Thyroid gland (tissue), 4 donors: ENCODE measurements around the gene CLEC4G. TPM values are rescaled to one million over a fixed set of nuclear protein-coding genes. Genes with fewer than 3 reads are reported as not detected.

Source experiments
- DNase-seq, 2 donors: peaks; one replicate each; pipeline ENCODE4 v3.0.0-alpha.2; 2019
- H3K27ac ChIP-seq, 3 donors: fragments of 200-600 bp; sonication (generic); 1 replicate in 2 of 3; 2 replicates in 1 of 3; pipeline ENCODE4 v1.5.1; 2016 to 2019; ENCODE audit warnings: mild to moderate bottlenecking in 1 of 3, moderate library complexity in 1 of 3
- H3K27me3 ChIP-seq: fragments of 200-600 bp; sonication (generic); one replicate; pipeline ENCODE4 v1.5.1; 2019
- H3K36me3 ChIP-seq, 2 donors: fragments of 200-600 bp; sonication (generic); one replicate each; pipeline ENCODE4 v1.5.1; 2016 to 2019
- H3K4me1 ChIP-seq, 2 donors: fragments of 200-600 bp; sonication (generic); one replicate each; pipeline ENCODE4 v1.5.1; 2017 to 2019
- H3K4me3 ChIP-seq, 3 donors: fragments of 200-600 bp; sonication (generic); replicated peaks in 1 of 3; 1 replicate in 2 of 3; 2 replicates in 1 of 3; pipeline ENCODE4 v1.5.1; 2016; ENCODE audit warnings: mild to moderate bottlenecking in 1 of 3
- H3K9me3 ChIP-seq: fragments of 200-600 bp; sonication (generic); one replicate; pipeline ENCODE4 v1.5.1; 2017
- POLR2A ChIP-seq, 2 donors: fragments of 450-650 bp; IDR thresholded peaks; one replicate each; pipeline ENCODE4 v1.6.1; 2017; ENCODE audit warnings: antibody characterized with exemption in 2 of 2, mild to moderate bottlenecking in 2 of 2, moderate library complexity in 1 of 2
- WGBS, 2 donors: methylation state at CpG; one replicate each; pipeline ENCODE4 v1.1.5; 2017; 5-methylcytosine and 5-hydroxymethylcytosine counted together
- intact Hi-C: fragments of 100-400 bp; cut with DNase I; formaldehyde crosslinking; loops from one replicate; pipeline ENCODE4 v1.15.1; 2023
- total RNA-seq, 4 donors: library from RNA; depleted of rRNA; stranded (reverse); fragments of >200 nt; gene quantifications; one replicate each; pipeline ENCODE4 v1.2.3, GENCODE V29; 2016
- TF ChIP-seq, protein P1 (sequence below), 6 experiments: fragments of 200-600 bp in 3 of 6; fragments of 450-650 bp in 3 of 6; sonication (generic) in 3 of 6; IDR thresholded peaks; one replicate each; pipeline ENCODE4 v1.5.1; 2016 to 2019; ENCODE audit warnings: antibody characterized with exemption in 6 of 6, mild to moderate bottlenecking in 2 of 6, inconsistent platforms in 1 of 6, moderate library complexity in 1 of 6

CLEC4G gene
- total RNA-seq, 4 donors from 2014 or later, result 0.22 to 2.0 (median 0.81) TPM

DNA sequence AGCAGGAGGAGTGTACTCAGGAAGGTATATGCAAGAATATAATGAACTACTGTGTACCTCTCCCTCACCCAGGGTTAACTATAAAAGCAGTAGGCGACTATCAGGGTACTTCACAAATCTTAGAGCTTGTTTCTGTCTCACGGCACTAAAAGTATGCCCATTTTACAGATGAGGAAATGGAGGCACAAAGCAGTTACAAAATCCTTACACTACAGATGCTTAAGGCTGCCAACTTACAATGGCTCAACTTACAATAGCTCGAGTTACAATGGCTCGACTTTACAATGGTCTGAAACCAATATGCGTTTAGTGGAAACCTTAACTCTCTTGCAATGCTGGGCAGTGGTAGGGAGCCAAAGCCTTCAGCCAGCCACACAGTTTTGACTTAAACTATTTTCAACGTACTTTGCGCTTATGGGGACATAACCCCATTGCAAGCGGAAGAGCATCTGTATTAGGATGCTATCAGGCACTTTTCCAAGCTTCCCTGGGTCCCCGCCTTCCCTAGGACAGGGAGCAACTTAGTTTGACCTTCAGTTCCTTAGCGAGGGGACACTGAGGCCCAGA is 34.1 kb downstream of the CLEC4G start:
- no peak for DNase-seq
- intact Hi-C loops, result no loop called here
- H3K9me3 ChIP-seq, result no peaks in the 10 kb centered on the region
- H3K27ac ChIP-seq, result no peak overlapping the region
- no peak overlapping the region for H3K4me3 ChIP-seq
- 80 to 83% methylated on average over 10 of the region's 10 CpGs for WGBS, 2 donors
- TF ChIP-seq POLR2A (IDR thresholded peaks at IDR 0.05), result no peak
- TF ChIP-seq, protein P1, sequence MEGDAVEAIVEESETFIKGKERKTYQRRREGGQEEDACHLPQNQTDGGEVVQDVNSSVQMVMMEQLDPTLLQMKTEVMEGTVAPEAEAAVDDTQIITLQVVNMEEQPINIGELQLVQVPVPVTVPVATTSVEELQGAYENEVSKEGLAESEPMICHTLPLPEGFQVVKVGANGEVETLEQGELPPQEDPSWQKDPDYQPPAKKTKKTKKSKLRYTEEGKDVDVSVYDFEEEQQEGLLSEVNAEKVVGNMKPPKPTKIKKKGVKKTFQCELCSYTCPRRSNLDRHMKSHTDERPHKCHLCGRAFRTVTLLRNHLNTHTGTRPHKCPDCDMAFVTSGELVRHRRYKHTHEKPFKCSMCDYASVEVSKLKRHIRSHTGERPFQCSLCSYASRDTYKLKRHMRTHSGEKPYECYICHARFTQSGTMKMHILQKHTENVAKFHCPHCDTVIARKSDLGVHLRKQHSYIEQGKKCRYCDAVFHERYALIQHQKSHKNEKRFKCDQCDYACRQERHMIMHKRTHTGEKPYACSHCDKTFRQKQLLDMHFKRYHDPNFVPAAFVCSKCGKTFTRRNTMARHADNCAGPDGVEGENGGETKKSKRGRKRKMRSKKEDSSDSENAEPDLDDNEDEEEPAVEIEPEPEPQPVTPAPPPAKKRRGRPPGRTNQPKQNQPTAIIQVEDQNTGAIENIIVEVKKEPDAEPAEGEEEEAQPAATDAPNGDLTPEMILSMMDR (IDR thresholded peaks at IDR 0.05), result no peak
- no peaks in the 10 kb centered on the region for H3K4me1 ChIP-seq
- H3K36me3 ChIP-seq, result no peaks in the 10 kb centered on the region
- no peaks in the 10 kb centered on the region for H3K27me3 ChIP-seq

DNA sequence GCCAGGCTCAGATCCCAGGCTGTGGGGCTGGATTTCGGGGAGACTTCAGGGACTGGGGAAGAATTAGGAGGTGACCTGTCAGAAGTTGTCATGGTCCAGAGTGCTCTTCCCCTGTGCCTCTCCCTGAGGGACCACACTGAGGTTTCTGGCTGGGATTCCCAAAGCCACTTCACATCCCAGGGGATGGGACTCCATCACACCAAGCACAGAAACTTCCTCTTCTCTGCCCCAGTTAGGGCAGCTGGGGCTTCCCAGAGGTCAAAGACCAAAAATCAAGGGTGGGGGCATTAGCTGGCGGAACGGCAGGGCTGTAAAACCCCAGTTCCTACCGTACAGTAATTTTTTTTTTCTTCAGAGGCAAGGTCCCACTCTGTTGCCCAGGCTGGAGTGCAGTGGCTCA is 37.4 kb downstream of the CLEC4G start:
- WGBS, 2 donors, result 64 to 74% methylated on average over 4 of the region's 4 CpGs
- Histone ChIP-seq H3K9me3 (no peaks in the 10 kb centered on the region), H3K4me1 (no peaks in the 10 kb centered on the region), H3K27me3 (no peaks in the 10 kb centered on the region), H3K27ac (no peak overlapping the region), H3K36me3 (no peaks in the 10 kb centered on the region), H3K4me3 (no peak overlapping the region)
- intact Hi-C loops, result no loop called here
- TF ChIP-seq POLR2A (IDR thresholded peaks at IDR 0.05), result no peak
- TF ChIP-seq, protein P1 (IDR thresholded peaks at IDR 0.05), result no peak
- DNase-seq, result no peak

DNA sequence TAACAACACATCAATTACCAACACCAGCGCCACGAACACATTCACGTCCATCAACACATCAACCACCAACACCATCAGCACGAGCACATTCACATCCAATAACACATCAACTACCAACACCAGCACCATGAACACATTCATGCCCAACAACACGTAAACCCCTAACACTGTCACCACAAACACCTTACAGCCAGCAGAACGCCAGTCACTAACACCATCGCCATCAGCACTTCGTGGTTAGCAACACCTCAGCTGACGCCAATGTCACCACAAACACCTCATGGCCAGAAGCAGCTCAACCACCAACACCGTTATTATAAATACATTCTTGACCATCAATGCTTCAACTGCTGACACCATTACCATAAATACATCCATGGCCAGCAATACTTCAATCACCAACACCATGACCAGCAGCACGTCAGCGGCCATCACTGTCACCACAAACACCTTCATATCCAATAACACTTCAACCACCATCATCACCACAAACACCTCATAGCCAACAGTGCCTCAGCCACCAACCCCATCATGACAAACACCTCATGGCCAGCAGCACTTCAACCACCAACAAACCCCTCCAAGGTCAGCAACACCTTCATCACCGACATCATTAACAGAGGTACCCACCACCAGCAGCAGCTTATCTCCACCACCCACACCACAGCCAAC is 39.4 kb downstream of the CLEC4G start:
- Histone ChIP-seq H3K27ac (no peak overlapping the region), H3K4me3 (no peak overlapping the region), H3K36me3 (no peaks in the 10 kb centered on the region), H3K4me1 (no peaks in the 10 kb centered on the region), H3K27me3 (no peaks in the 10 kb centered on the region), H3K9me3 (no peaks in the 10 kb centered on the region)
- DNase-seq, result no peak
- 70 to 92% methylated on average over 13 of the region's 13 CpGs for WGBS, 2 donors
- intact Hi-C loops, result no loop called here
- TF ChIP-seq POLR2A (IDR thresholded peaks at IDR 0.05), result no peak
- TF ChIP-seq, protein P1 (IDR thresholded peaks at IDR 0.05), result no peak

DNA sequence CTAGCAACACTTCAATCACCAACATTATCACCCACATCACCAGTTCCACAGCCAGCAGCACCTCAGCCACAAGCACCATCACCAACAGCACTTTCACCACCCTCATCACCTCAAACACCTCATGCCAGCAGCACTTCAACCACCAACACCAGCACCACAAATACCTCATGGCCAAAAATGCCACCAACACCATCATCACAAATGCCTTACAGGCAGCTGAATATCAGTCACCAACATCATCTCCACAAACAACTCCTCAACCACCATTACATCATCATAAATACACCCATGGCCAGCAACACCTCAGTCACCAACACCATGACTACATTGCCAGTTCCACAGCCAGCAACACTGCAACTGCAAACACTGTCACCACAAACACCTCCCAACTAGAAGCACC is 40.4 kb downstream of the CLEC4G start:
- intact Hi-C loops, result no loop called here
- no peak for DNase-seq
- no peak overlapping the region for H3K27ac ChIP-seq
- H3K36me3 ChIP-seq, result no peaks in the 10 kb centered on the region
- TF ChIP-seq POLR2A (IDR thresholded peaks at IDR 0.05), result no peak
- TF ChIP-seq, protein P1 (IDR thresholded peaks at IDR 0.05), result no peak
- H3K4me1 ChIP-seq, result no peaks in the 10 kb centered on the region
- H3K27me3 ChIP-seq, result no peaks in the 10 kb centered on the region
- no peaks in the 10 kb centered on the region for H3K9me3 ChIP-seq
- no peak overlapping the region for H3K4me3 ChIP-seq

DNA sequence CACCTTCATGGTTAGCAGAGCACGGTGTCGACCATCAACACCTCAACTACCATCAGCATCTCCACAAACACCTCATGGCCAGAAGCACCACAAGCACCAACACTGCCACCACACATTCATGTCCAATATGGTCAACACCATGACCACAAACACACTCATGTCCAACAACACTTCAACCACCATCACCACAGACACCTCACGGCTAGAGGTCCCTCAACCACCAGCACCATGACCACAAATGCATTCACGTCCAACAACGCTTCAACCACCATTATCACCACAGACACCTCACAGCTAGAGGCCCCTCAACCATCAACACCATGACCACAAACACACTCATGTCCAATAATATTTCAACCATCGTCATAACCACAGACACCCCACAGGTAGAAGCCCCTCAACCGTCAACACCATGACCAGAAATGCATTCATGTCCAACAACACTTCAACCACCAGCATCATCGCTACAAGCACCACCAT is 41.1 kb downstream of the CLEC4G start:
- TF ChIP-seq POLR2A (IDR thresholded peaks at IDR 0.05), result no peak
- TF ChIP-seq, protein P1 (IDR thresholded peaks at IDR 0.05), result no peak
- intact Hi-C loops, result no loop called here
- Histone ChIP-seq H3K27me3 (no peaks in the 10 kb centered on the region), H3K9me3 (no peaks in the 10 kb centered on the region), H3K36me3 (no peaks in the 10 kb centered on the region), H3K27ac (no peak overlapping the region), H3K4me3 (no peak overlapping the region), H3K4me1 (no peaks in the 10 kb centered on the region)
- DNase-seq, result no peak
- WGBS, 2 donors, result 73 to 94% methylated on average over 8 of the region's 8 CpGs
